ENCODE measurements around the gene OR51A7. TPM values are rescaled to one million over a fixed set of nuclear protein-coding genes. Genes with fewer than 3 reads are reported as not detected.
A peak's percentile ranks its signal among the peaks of the same experiment; 100 is the strongest.

Gene OR51A7
- total RNA-seq, 4 donors from 2014 or later: not detected

DNA sequence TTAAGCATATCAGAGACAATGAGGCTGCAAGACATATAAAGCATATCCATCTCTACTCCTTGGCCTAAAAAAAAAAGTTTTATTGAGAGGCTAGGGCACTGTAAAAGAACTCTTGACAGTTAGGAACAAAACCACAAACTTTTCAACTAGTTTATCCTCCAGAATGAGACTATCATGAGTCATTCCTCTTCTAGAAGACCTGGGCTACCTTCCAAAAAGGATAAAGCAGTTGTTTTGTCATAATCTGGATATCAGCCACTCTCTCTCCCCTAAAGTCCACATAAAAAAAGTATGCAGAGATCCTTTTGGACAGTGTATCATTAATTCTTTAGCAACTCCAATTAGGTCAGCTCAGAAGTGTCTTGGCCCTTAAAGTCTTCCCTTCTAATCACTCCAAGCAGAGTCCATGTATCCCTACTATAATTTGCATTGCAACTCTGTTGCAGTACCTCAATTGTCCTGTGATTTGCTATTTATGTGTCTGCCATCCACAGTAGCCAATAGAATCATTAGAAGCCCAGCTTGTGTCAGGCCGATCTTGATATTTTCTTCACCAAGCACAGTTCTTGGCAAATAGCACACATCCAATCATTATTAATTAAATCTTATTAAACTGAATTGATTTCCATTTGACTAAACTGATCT, 11.5 kb upstream of the OR51A7 start:
- DNase-seq: no peak
- Histone ChIP-seq H3K27ac (no peak overlapping the region), H3K4me3 (no peak overlapping the region), H3K9me3 (no peaks in the 10 kb centered on the region), H3K36me3 (no peaks in the 10 kb centered on the region), H3K4me1 (no peaks in the 10 kb centered on the region), H3K27me3 (no peaks in the 10 kb centered on the region)
- intact Hi-C loops (cut with DNase I; ENCODE audit: low total_unique reads) (no loop called here), in situ Hi-C loops (cut with MboI; ENCODE audit: low pct_ligation_motif_present in 1 of 4, low pct_unique_long_range_greater_than_20kb in 1 of 4, low sequenced_read_pairs in 3 of 4) (no loop called here)
- TF ChIP-seq POLR2AphosphoS5 (IDR thresholded peaks at IDR 0.05) (no peak), EP300 (IDR thresholded peaks at IDR 0.05; ENCODE audit: low read depth) (no peak), POLR2A (IDR thresholded peaks at IDR 0.05) (no peak)
- TF ChIP-seq, protein P1, sequence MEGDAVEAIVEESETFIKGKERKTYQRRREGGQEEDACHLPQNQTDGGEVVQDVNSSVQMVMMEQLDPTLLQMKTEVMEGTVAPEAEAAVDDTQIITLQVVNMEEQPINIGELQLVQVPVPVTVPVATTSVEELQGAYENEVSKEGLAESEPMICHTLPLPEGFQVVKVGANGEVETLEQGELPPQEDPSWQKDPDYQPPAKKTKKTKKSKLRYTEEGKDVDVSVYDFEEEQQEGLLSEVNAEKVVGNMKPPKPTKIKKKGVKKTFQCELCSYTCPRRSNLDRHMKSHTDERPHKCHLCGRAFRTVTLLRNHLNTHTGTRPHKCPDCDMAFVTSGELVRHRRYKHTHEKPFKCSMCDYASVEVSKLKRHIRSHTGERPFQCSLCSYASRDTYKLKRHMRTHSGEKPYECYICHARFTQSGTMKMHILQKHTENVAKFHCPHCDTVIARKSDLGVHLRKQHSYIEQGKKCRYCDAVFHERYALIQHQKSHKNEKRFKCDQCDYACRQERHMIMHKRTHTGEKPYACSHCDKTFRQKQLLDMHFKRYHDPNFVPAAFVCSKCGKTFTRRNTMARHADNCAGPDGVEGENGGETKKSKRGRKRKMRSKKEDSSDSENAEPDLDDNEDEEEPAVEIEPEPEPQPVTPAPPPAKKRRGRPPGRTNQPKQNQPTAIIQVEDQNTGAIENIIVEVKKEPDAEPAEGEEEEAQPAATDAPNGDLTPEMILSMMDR (IDR thresholded peaks at IDR 0.05): peak in 2 of 5 experiments; percentile 10
- whole genome bisulfite sequencing, 2 donors (ENCODE audit: low coverage in 1 of 2): 82 to 100% methylated on average over 1 of the region's 1 CpG

DNA sequence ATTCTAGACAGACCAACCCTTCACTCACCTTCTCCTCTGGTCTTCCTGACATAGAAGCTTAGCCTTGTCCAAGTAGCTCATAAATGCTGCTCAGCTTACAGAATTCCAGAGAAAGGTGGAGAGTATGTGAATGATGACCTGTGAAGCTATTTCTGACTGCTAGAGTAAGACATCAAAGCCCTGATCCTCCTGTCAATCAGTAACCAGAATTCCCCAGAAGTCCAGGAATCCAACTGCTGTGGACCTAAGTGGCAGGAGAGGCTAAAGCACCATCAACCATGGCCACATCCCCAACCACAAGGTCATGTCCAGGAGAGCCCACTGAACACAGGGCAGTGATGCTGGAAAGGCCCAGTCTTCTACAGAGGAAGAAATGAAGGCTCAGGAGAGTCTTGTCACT, 13.0 kb downstream of the OR51A7 start:
- intact Hi-C loops (cut with DNase I; ENCODE audit: low total_unique reads): no loop called here
- in situ Hi-C loops (cut with MboI; ENCODE audit: low pct_ligation_motif_present in 1 of 4, low pct_unique_long_range_greater_than_20kb in 1 of 4, low sequenced_read_pairs in 3 of 4): loop anchor here in 1 of 4 donors (25.0 kb wide), 1 partner anchor 96 kb away; no protein-coding TSS in a partner anchor
- no peak for DNase-seq

DNA sequence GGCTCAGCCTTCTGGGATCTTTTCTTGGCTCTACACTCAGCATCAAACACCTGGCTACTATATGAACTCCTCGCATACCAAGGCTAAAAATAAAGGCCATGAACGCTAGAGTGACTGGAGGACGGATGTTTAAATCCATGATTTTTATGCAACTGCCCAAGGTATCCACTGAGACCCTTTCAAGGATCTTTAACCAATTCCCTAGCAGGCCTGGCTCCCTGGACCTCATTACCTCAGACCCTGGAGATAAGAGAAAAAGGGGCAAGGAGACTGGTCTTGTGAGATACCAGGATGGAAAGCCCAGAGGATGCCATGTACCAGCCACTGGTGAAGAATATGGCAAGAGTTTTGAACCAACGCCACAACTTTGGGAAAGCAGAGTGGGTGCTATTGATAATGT, 15.7 kb downstream of the OR51A7 start, which contains the start of gene OR51G2:
Gene OR51G2 (minus strand): TSS at position 101 of the 400 bp plus-strand sequence. CDS start 3,687 bp downstream, outside the sequence.
- in situ Hi-C loops (cut with MboI; ENCODE audit: low pct_ligation_motif_present in 1 of 4, low pct_unique_long_range_greater_than_20kb in 1 of 4, low sequenced_read_pairs in 3 of 4): loop anchor here in 1 of 4 donors (25.0 kb wide), 1 partner anchor 93 kb away; no protein-coding TSS in a partner anchor
- Histone ChIP-seq H3K4me3 (no peak within 1 kb of the TSS), H3K9me3 (no peaks in the 10 kb centered on the region), H3K27me3 (no peaks in the 10 kb centered on the region), H3K27ac (no peak within 1 kb of the TSS), H3K4me1 (no peaks in the 10 kb centered on the region), H3K36me3 (no peaks in the 10 kb centered on the region)
- WGBS, 2 donors (ENCODE audit: low coverage in 1 of 2): 10 to 81% methylated on average over 1 to 4 of the region's 4 CpGs
- no peak for DNase-seq
- intact Hi-C loops (cut with DNase I; ENCODE audit: low total_unique reads): no loop called here
- TF ChIP-seq POLR2AphosphoS5 (IDR thresholded peaks at IDR 0.05): no peak
- TF ChIP-seq, protein P1 (IDR thresholded peaks at IDR 0.05): no peak
- no peak for TF ChIP-seq EP300 (IDR thresholded peaks at IDR 0.05; ENCODE audit: low read depth)
- TF ChIP-seq POLR2A (IDR thresholded peaks at IDR 0.05): no peak

More for the DNA sequence above, 13.0 kb downstream of the OR51A7 start:
- Histone ChIP-seq H3K27me3 (no peaks in the 10 kb centered on the region), H3K4me1 (no peaks in the 10 kb centered on the region), H3K36me3 (no peaks in the 10 kb centered on the region), H3K27ac (no peak overlapping the region), H3K4me3 (no peak overlapping the region), H3K9me3 (no peaks in the 10 kb centered on the region)
- TF ChIP-seq POLR2A (IDR thresholded peaks at IDR 0.05) (no peak), POLR2AphosphoS5 (IDR thresholded peaks at IDR 0.05) (no peak), EP300 (IDR thresholded peaks at IDR 0.05; ENCODE audit: low read depth) (no peak)
- TF ChIP-seq, protein P1 (IDR thresholded peaks at IDR 0.05): no peak

DNA sequence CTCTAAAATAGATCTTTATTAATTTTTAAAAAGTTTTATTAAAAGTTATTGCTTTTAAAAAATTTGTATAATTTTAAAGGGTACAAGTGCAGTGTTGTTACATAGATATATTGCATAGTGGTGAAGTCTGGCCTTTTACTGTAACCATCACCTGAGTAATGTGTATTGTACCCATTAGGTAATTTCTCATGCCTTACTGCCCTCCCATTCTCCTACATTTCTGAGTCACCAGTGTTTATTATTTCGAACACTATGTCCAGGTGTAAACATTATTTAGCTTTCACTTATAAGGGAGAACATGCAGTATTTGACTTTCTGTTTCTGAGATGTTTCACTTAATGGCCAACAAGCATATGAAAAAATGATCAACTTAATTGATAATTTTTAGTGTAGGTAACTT, 18.2 kb downstream of the OR51A7 start:
- no peaks in the 10 kb centered on the region for H3K9me3 ChIP-seq
- no peak for DNase-seq
- 65 to 68% methylated on average over 1 of the region's 1 CpG for WGBS, 2 donors (ENCODE audit: low coverage in 1 of 2)
- TF ChIP-seq, protein P1 (IDR thresholded peaks at IDR 0.05): no peak
- TF ChIP-seq POLR2A (IDR thresholded peaks at IDR 0.05) (no peak), EP300 (IDR thresholded peaks at IDR 0.05; ENCODE audit: low read depth) (no peak), POLR2AphosphoS5 (IDR thresholded peaks at IDR 0.05) (no peak)
- H3K4me3 ChIP-seq: no peak overlapping the region
- no peak overlapping the region for H3K27ac ChIP-seq
- in situ Hi-C loops (cut with MboI; ENCODE audit: low pct_ligation_motif_present in 1 of 4, low pct_unique_long_range_greater_than_20kb in 1 of 4, low sequenced_read_pairs in 3 of 4): loop anchor here in 1 of 4 donors (25.0 kb wide), 1 partner anchor 91 kb away; no protein-coding TSS in a partner anchor
- H3K27me3 ChIP-seq: no peaks in the 10 kb centered on the region
- intact Hi-C loops (cut with DNase I; ENCODE audit: low total_unique reads): no loop called here
- no peaks in the 10 kb centered on the region for H3K36me3 ChIP-seq
- no peaks in the 10 kb centered on the region for H3K4me1 ChIP-seq
